Heart right ventricle (tissue), 16 donors: Measurements from ENCODE around the gene DTL. TPM values are rescaled to one million over a fixed set of nuclear protein-coding genes. Genes with fewer than 3 reads are reported as not detected.

Experiments used
- ATAC-seq, 8 donors: fragments of 200-7000 bp; cut with Tn5 transposase; one replicate each; pipeline ENCODE4 v1.9.1; 2020; ENCODE audit warnings: mild to moderate bottlenecking in 8 of 8, moderate library complexity in 8 of 8, moderate number of reproducible peaks in 1 of 8
- DNase-seq, 2 donors: peaks; one replicate each; pipeline ENCODE4 v3.0.0-alpha.2; 2020
- H3K27ac ChIP-seq, 10 donors: fragments of 200-600 bp; sonication (generic) in 2 of 10; one replicate each; pipeline versions ENCODE4 v1.5.0 to v1.8.0; 2020 to 2022; ENCODE audit warnings: mild to moderate bottlenecking in 3 of 10
- H3K27me3 ChIP-seq, 7 donors: fragments of 200-600 bp; one replicate each; pipeline ENCODE4 v1.8.0; 2021 to 2022; ENCODE audit warnings: mild to moderate bottlenecking in 2 of 7
- H3K36me3 ChIP-seq, 9 donors: fragments of 200-600 bp; sonication (generic) in 1 of 9; one replicate each; pipeline versions ENCODE4 v1.5.0 to v1.8.0; 2020 to 2022; ENCODE audit warnings: mild to moderate bottlenecking in 2 of 9
- H3K4me1 ChIP-seq, 9 donors: fragments of 200-600 bp; sonication (generic) in 1 of 9; one replicate each; pipeline versions ENCODE4 v1.5.0 to v1.8.0; 2020 to 2022; ENCODE audit warnings: mild to moderate bottlenecking in 4 of 9
- H3K4me3 ChIP-seq, 10 donors: fragments of 200-600 bp; sonication (generic) in 2 of 10; one replicate each; pipeline versions ENCODE4 v1.5.0 to v1.8.0; 2020 to 2022; ENCODE audit warnings: mild to moderate bottlenecking in 7 of 10, moderate library complexity in 2 of 10
- H3K9me3 ChIP-seq, 11 donors: fragments of 200-600 bp in 10 of 11; sonication (generic) in 2 of 11; one replicate each; pipeline versions ENCODE4 v1.5.0 to v1.8.0; 2013 to 2022; ENCODE audit warnings: mild to moderate bottlenecking in 2 of 11, control low read depth in 1 of 11, moderate library complexity in 1 of 11
- WGBS, 2 donors: extraction: QIAGEN DNeasy Blood & Tissue Kit; methylation state at CpG; one replicate each; pipeline ENCODE4 v1.1.7; 2013; ENCODE audit warnings: inconsistent platforms in 1 of 2; 5-methylcytosine and 5-hydroxymethylcytosine counted together
- intact Hi-C, 10 donors: fragments of 100-400 bp; cut with DNase I; formaldehyde crosslinking; loops; one replicate each; pipeline versions ENCODE4 v1.11.1 to v1.14.2; 2022
- polyA plus RNA-seq, 2 donors: library from polyadenylated mRNA; stranded (reverse); fragments of 200-250 nt; gene quantifications; one replicate each; pipeline ENCODE4 v1.2.3, GENCODE V29; 2013
- total RNA-seq, 10 donors: library from RNA; stranded (reverse); fragmentation: NEBNext Ultra II Directional in 3 of 10; extraction: Animal tissue kit (Norgen Biotek cat#: 25700) in 3 of 10; gene quantifications; one replicate each; pipeline versions ENCODE4 v1.2.1 to v1.2.4, GENCODE V29; 2021 to 2023
- TF ChIP-seq, protein P1 (sequence below), 9 donors: fragments of 200-600 bp; sonication (generic) in 2 of 9; IDR thresholded peaks; one replicate each; pipeline versions ENCODE4 v1.5.0 to v1.8.0; 2021 to 2022; ENCODE audit warnings: antibody characterized with exemption in 9 of 9, mild to moderate bottlenecking in 5 of 9, moderate library complexity in 1 of 9
- donor health status: Arrhythmogenic right ventricular cardiomyopathy.
- donor health status: ischemic (EF 13 %, LVEDD 7.1; RV severe dilation, severe dysfunction).
- donor health status: healthy with polysubstance abuse.
- donor health status: DM: no; HTN: yes; CAD: no.
- donor health status: DM: no; HTN: no; CAD: no.
- donor health status: ischemic (EF 25% LVEDD 6.9; RV normal size, moderate dysfunction).
- donor health status: ischemic (EF 25% LVEDD 5.7; RV mildly dilated, moderate dysfunction).
- donor health status: healthy.
- donor health status: DM: yes; HTN: yes; CAD: no.
- donor health status: Ischemic cardiomyopathy.
- donor health status: ischemic (EF 35%, LVEDD 5.7; RV mildly dilated, moderate dysfunction).
- donor health status: nonischemic (EF 11% LVEDD 7.7; RV severe dilation, severe dysfunction).
- donor health status: DM: yes; HTN: yes; CAD: no.
- donor health status: PGD.
- donor health status: ischemic (EF 29% LVEDD 5.4; RV normal size, mild dysfunction).
- donor health status: nonischemic (EF 23%, LVEDD 6.1; RV moderate dilation, normal function).

DTL gene
- total and polyA plus RNA-seq, 12 donors, result 0.07 to 3.0 (median 0.58) TPM

DNA sequence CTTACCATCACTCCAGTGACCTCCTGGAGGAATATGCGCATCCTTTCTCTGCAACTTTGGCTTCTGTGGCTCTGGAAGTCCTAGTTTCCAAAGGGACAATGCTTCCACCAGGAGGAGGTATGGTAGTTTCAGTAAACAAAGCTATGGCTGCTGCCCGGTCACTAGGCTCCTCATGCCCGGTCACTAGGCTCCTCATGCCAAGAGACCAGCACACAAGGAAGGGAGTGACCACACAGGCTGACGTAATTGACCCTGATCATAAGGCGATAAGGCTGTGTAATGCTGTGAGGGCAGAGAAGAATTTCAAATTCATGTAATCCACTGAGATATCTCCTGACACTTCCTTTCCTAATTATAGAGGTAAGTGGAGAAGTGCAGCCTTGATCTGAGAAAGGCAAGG lies 102.9 kb downstream of the DTL start:
- H3K36me3 ChIP-seq, result no peaks in the 10 kb centered on the region
- no peak for DNase-seq
- H3K4me3 ChIP-seq, result no peak overlapping the region
- peak in 7 of 8 donors; percentile 54 to 84 (median 67) for ATAC-seq
- intact Hi-C loops, result no loop called here
- peaks cover 0 to 18% (median 3%) of the 10 kb centered on the region in 11 donors for H3K9me3 ChIP-seq
- H3K27ac ChIP-seq, result no peak overlapping the region
- TF ChIP-seq, protein P1, sequence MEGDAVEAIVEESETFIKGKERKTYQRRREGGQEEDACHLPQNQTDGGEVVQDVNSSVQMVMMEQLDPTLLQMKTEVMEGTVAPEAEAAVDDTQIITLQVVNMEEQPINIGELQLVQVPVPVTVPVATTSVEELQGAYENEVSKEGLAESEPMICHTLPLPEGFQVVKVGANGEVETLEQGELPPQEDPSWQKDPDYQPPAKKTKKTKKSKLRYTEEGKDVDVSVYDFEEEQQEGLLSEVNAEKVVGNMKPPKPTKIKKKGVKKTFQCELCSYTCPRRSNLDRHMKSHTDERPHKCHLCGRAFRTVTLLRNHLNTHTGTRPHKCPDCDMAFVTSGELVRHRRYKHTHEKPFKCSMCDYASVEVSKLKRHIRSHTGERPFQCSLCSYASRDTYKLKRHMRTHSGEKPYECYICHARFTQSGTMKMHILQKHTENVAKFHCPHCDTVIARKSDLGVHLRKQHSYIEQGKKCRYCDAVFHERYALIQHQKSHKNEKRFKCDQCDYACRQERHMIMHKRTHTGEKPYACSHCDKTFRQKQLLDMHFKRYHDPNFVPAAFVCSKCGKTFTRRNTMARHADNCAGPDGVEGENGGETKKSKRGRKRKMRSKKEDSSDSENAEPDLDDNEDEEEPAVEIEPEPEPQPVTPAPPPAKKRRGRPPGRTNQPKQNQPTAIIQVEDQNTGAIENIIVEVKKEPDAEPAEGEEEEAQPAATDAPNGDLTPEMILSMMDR (IDR thresholded peaks at IDR 0.05), result peak in 7 of 9 donors; percentile 16 to 51 (median 36)
- no peaks in the 10 kb centered on the region for H3K27me3 ChIP-seq
- H3K4me1 ChIP-seq, result peaks cover 0 to 5% (median 0%) of the 10 kb centered on the region in 9 donors
- WGBS, 2 donors, result 64 to 86% methylated on average over 5 of the region's 5 CpGs

DNA sequence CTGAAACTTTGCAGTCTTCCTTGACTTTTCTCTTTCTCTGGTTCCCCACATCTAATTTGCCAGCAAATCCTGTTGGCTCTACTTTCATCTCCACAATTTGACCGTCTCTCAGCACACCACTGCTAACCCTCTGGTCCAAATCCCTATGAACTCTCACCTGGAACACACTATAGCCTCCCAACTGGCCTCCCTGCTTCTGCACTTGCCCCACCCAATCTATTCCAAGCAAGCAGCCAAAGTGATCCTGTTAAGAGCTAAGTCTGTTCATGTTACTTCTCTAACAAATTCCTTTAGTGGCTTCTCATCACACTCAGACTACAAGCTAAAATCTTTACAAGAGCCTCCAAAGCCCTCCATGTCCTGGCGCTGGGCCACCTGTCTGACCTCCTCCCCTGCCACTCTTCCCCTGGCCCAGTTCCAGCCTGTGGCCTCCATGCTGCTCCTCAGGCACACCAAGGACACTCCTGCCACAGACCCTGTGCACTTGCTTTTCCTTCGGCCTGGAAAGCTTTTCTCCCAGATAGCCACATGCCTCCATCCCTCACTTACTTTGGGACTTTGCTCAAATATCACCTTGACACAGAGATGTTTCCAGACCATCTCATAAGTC lies 104.1 kb downstream of the DTL start:
- no peaks in the 10 kb centered on the region for H3K27me3 ChIP-seq
- peaks cover 0 to 18% (median 3%) of the 10 kb centered on the region in 11 donors for H3K9me3 ChIP-seq
- intact Hi-C loops, result no loop called here
- ATAC-seq (no peak), DNase-seq (peak in 1 of 2 donors; percentile 31)
- H3K4me3 ChIP-seq, result no peak overlapping the region
- WGBS, 2 donors, result 86 to 92% methylated on average over 3 of the region's 3 CpGs
- peaks cover 0 to 5% (median 0%) of the 10 kb centered on the region in 9 donors for H3K4me1 ChIP-seq
- TF ChIP-seq, protein P1 (IDR thresholded peaks at IDR 0.05), result no peak
- H3K36me3 ChIP-seq, result no peaks in the 10 kb centered on the region
- H3K27ac ChIP-seq, result no peak overlapping the region

DNA sequence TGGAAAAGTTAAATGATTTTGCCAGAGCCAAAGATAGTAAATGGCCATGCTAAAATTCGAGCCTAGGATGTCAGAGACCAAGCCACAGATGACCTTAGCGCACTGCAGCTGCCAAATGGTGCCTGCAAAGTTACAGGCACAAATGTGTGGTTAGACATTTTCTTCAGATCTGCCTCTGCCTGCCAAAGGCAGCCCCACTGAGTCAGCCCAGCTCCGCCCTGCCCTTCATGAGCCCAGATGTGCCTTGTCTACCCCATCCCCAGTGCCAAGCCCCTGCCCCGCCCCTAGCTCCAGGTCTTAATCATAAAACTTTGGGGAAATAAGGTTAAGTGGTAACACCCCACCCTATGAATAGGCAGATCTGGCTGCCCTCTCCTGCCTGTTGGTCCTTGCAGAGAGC lies 105.9 kb downstream of the DTL start:
- H3K4me3 ChIP-seq, result no peak overlapping the region
- ATAC-seq (no peak), DNase-seq (no peak)
- H3K27me3 ChIP-seq, result no peaks in the 10 kb centered on the region
- no peak overlapping the region for H3K27ac ChIP-seq
- WGBS, 2 donors, result 93 to 98% methylated on average over 4 of the region's 4 CpGs
- peaks cover 0 to 5% (median 0%) of the 10 kb centered on the region in 9 donors for H3K4me1 ChIP-seq
- H3K9me3 ChIP-seq, result peaks cover 0 to 2% (median 0%) of the 10 kb centered on the region in 11 donors
- TF ChIP-seq, protein P1 (IDR thresholded peaks at IDR 0.05), result no peak
- H3K36me3 ChIP-seq, result no peaks in the 10 kb centered on the region
- intact Hi-C loops, result no loop called here

DNA sequence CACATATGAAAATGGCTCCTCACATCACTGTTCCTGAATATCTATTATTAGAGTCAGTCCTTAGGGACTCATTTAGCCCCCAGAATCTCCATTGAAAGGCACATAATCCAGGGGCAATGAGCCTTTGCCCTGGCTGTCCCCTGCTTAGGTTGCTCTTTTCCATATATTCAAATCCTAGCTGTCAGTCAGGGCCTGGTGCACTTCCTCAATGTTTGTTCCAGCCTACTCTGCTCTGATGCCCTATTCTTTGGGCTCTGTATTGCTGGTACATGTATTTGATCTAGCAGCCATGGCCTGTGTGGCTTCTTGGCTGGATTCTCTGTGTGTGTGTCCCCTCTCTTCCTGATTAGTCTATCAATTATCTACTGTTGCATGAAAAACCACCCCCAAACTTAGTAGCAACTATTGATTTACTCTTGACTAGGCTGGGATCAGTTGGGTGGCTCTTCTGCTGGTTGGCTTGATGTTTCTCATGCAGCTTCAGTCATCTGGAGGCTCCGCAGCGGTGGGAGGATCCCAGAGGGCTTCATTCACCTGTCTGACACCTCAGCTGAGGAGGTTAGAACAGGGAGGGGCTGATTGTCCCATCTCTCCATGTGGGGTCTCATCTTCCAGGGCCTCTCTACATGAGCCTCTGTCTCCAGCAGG lies 107.5 kb downstream of the DTL start:
- H3K4me1 ChIP-seq, result peaks cover 0 to 5% (median 0%) of the 10 kb centered on the region in 9 donors
- H3K36me3 ChIP-seq, result no peaks in the 10 kb centered on the region
- intact Hi-C loops, result no loop called here
- no peak for ATAC-seq
- DNase-seq, result no peak
- no peaks in the 10 kb centered on the region for H3K27me3 ChIP-seq
- 99 to 100% methylated on average over 2 of the region's 2 CpGs for WGBS, 2 donors
- no peak overlapping the region for H3K27ac ChIP-seq
- H3K9me3 ChIP-seq, result no peaks in the 10 kb centered on the region
- TF ChIP-seq, protein P1 (IDR thresholded peaks at IDR 0.05), result no peak
- no peak overlapping the region for H3K4me3 ChIP-seq
